Lung microvascular endothelial cell (primary cell): ENCODE measurements around the gene ITGA1. TPM values are rescaled to one million over a fixed set of nuclear protein-coding genes. Genes with fewer than 3 reads are reported as not detected.
"Not testable (repeated sequence)": the region's sequence is repeated elsewhere in the genome, so short reads cannot be mapped to it uniquely, and the experiment has no call there.

Source experiments
- DNase-seq, 2 donors: peaks; one replicate each; pipeline versions ENCODE4 v3.0.0 to v3.0.0-alpha.2; 2010; ENCODE audit warnings: low read depth in 2 of 2
- total RNA-seq: library from RNA; depleted of rRNA; stranded (reverse); fragments of >200 nt; gene quantifications from 2 replicates; pipeline ENCODE4 v1.2.1, GENCODE V29; 2014

ITGA1 gene
- total RNA-seq, 1 donor from 2014 or later, result 43.8 TPM

DNA sequence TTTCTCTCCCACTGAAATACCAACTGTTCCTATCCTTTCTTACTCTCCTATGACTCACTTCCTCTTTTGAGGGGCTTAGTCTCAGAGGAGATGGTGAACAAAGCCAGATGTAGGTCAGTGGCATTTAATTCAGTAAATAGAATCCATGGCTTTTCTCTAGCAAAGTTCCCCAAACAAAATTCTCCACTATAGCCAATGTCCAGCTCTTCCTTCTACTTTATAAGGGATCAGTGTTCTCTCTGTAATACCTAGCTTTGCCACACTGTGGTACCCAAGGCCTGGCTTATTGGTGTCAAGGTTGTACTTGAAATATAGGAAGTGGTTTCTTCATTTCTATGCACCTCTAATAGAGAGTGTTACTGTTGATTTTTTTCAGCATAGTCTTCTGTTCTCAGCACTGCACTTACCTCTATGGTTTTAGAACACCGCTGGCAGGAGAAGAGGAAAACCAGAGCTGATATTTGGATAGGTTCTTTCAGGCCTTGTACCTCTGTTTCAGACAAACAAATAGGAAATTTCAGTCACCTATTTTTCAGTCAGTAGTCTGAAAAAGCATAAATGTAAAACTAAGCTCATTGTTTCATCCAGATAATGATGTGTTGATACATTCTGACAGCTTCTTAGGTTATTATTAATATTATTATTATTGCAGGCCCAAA, 160.8 kb downstream of the ITGA1 start:
- DNase-seq, result peak; percentile 88 to 91

DNA sequence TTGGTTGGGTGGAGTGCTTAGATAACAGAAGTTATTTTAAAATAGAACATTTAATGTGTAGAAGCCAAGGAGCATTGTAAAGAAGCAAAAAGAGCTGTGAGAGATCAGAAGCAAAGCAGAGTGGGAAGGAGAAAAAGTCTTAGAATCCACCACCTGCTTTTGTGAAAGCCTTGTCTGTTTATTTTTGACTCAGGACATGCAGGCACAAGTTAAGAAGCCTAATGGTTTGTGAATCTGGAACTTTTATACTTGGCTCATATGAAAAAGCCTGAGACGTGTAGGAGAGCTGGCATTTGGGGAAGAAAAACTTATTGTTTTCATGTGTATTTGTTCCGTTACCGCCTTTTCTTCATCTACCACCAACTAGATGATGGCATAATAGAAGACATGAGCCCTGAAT, 163.0 kb downstream of the ITGA1 start:
- no peak for DNase-seq

DNA sequence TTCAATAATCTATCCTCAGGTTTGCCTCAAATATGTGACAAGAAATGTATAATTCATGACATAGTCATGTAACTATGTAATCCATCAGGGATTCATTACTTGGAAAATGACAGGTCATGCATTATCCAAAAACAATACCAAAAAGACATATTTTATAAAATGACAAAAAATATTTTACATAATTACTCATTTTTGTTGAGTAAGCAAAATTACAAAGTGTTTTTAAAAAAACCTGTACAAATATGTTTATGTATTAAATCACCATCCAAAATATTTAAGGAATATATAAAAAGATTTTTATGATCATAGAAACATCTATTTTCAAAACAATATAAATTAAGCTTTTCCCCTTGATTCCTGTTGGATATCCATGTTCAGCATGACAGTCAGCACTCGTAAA, 164.8 kb downstream of the ITGA1 start:
- no peak for DNase-seq

DNA sequence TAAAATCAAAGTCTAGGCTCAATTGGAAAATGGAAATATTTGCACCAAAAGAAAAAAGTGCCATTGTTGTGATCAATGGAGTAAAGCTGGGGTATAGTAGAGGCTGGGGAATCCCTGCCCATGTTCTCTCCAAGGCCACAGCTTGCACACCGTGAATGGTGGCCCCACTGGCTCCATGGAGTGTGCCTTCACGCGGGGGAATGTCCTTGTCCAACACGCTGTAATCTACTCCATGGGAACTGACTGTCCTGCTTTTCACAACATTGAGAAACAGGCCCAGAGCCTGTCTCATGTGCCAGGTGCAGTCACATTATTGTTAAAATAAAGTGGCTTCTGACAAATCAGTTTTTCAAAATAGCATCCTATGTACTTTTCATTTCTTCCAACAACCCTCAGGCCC, 168.3 kb downstream of the ITGA1 start:
- DNase-seq, result no peak

DNA sequence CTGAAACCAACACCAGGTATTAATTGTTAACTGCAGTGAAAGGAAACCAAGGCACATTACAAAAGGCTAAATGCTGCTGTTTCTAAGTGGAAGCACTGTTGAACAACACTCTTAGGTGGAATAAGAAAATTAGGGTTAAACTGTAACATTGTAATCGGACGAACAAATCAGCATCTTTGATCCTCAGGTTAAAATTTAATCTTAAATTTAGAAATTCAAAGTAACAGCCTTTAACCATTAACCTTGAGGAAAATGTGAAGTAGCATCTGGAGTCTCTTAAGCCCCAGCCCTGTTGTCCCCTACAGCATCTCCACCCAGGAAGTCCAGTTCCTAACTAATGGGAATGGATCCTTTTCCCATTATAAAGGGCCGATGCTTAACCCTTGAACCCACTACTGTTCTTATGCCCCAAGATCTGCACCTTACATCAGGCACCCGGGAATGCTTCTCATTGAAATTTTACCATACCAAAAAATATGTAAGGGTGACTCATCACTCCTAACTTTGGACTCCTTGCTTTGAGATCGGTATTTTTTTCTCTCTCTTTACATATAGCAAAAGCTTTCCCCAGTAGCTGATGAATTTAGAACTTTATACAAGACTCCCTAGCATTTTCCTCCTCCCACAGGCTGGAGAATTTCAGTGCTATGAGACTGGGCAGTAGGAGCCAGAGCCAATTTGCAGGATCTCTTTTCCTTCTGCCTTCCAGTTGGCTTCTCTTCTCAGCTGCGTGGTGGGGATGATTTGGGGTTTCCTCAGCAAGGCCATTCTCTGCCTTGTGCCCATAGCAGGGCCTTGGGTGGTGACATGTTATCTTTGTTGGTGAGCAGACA, 169.4 kb downstream of the ITGA1 start:
- no peak for DNase-seq

DNA sequence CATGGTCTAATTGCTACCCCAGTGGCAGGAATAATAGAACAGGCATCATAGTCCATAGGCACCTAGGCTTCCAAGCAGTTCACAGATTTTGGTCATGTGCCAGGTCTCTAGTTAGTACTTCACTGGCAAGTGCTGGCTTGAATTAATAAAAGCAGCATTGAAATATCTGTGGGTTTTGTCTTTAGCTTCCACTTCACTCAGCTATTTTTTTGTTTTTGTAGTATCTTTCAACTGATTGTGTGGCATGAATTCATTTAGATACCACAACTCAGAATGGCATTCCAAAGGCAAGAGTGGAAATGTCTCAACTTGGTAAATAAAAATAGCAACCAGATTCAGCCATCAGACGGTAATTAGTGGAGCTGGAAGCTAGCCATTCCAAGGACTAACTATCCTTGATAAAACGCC, 173.6 kb downstream of the ITGA1 start:
- no peak for DNase-seq

DNA sequence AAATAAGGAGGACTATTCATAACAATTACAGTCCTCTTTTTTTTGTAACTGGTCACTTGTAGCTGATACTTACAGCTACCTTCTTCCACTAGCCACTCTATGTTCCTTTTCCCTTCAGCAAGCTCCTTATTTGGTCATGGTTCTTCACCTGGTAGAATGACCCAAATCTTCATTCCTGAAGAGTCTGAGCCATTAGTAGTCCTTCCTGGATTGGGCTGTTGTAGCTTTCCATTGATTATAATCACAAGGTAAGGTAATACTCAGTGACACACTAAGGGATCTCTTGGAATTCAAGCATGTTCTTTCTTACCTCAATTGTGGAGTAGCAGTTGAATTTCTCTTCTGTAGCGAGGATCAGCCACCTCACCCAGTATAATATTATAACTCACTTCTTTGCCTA, 175.9 kb downstream of the ITGA1 start:
- DNase-seq, result no peak

DNA sequence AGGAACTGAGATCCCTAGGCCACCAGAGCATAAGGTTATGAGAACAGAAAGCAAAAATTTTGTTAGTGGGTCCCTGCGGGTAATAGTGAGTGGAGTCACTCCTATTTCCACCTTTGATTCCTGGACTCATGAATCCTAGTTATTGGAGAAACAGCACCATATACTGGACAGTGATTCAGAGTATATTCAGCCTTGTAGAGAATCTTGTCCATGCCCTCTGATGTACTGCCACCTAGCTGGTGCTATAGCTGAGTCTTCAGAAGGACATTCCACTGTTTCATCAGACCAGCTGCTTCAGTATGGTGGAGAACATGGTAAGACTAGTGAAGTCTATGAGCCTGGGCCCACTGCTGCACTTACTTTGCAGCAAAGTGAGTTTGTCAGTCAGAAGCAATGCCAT, 176.4 kb downstream of the ITGA1 start:
- no peak for DNase-seq

DNA sequence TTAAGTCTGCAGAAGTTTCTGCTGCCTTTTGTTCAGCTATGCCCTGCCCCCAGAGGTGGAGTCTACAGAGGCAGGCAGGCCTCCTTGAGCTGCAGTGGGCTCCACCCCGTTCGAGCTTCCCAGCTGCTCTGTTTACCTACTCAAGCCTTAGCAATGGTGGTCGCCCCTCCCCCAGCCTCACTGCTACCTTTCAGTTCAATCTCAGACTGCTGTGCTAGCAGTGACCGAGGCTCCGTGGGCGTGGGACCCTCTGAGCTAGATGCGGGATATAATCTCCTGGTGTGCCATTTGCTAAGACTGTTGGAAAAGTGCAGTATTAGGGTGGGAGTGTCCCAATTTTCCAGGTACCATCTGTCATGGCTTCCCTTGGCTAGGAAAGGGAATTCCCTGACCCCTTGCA, 188.4 kb downstream of the ITGA1 start:
- DNase-seq, result not testable (repeated sequence)

DNA sequence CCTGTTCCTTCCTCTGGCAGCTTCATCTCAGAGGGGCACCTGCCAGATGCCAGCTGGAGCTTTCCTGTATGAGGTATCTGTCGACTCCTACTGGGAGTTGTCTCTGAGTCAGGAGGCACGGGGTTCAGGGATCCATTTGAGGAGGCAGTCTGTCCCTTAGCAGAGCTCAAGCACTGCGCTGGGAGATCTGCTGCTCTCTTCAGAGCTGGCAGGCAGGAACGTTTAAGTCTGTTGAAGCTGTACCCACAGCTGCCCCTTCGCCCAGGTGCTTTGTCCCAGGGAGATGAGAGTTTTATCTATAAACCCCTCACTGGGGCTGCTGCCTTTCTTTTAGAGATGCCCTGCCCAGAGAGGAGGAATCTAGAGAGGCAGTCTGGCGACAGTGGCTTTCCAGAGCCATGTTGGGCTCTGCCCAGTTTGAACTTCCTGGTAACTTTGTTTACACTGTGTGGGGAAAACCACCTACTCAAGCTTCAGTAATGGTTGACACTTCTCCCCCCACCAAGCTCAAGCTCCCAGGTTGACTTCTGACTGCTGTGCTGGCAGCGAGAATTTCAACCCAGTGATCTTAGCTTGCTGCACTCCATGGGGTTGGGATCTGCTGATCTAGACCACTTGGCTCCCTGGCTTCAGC, 189.7 kb downstream of the ITGA1 start:
- DNase-seq, result no peak

DNA sequence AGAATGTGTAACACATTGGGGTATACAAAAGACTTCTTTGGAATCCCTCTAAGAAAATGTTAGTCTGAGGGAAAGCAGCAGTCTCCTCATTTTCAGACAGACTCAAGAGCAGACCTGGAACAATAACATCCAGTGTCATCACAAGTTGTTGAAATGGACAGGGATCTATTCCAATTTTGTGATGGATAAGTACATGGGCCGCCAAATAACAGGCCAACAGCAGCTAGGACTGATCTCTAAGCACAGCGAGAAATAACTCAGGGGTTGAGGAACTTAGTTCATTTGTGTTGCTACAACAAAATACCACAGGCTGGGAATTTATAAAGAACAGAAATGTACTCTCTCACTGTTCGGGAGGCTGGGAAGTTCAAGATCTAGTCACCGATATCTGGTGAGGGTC, 193.8 kb downstream of the ITGA1 start:
- no peak for DNase-seq

DNA sequence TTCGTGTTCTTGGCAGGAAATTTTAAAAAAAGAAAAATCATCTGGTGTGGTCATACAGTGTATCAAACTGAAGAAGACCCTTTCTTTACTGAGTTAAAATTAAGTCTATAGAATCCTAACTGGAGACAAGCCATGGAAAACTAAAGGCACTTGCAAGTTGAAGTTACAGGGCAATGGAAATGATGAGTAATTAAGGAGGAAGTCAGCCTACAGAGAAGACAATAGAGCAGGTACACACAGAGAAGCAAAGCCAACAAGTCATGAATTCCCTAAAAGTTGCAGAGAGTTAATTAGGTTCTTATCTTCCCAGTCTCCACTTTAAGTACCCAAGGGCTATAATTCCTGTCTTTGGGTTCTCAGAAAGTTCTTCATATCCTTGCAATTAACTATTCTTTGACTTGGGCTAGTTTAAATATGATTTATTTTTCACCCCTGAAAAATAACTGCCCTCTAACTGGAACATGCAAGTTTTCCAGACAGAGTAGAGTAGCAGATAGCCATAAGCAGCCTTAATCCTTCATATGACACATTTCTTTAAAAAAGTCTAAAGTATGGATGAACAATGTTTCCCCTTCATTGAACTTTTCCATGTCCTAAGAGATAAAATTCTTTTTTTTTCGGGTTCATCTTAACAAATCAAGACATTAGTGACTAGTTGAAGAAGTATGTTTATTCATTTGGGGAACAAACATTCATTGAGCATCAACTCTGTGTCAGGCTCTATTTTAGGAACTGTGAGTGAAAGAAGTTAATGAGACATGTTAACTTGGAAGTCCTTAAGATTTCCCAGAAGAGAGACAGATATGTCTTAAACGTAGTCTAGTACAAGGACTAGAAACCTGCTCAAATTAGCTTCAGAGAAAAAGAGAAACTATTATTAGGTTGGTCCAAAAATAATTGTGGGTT, 196.3 kb downstream of the ITGA1 start:
- DNase-seq, result peak; percentile 38 to 84

DNA sequence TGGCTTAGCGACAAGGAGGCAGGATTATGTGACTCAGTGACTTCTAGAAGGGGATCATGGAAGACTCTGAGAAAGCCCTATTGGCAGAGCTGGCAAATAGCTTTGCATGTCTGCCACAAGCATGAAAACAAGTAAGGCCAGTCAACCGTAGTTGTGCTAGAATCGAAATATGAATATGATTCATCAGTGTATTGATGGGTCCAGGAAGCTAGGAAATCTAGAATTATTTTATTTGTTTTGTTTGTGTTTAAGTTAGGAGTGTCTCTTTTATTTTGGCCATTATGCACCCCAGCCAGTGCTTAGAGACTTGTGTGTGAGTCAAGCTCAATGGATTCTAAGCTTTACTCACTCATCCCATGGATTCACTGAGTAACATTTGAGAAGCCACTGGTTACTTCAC, 197.6 kb downstream of the ITGA1 start:
- peak in 1 of 2 donors; percentile 36 for DNase-seq

DNA sequence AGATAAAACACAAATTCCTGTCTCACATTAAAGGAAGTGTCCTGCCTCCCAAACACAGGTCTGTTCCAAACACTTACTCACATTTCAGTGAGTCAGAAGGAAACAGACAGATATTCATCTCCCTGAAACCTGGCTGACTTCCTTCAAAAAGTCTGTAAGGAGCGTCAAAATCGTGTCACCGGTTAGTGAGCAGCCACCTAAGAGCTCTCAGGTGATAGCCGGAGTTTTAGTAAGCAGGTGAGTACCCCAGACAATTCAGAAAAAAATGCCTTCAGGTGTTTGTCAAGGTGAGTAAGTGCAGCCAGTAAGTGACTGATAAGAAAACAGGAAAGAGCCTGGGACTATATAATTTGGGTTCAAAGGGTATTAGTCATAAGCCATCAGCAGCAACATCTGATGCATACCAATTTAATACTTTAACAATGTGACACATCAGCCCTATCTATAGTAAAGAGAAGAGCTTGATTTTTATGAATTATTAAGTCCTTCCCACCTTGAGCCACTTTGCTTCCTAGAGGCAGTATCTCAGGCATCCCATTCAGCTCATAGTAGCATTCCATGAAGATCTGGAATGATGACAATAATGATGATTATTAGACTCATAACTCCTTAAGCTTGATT, 200.1 kb downstream of the ITGA1 start:
- DNase-seq, result peak; percentile 11 to 91

DNA sequence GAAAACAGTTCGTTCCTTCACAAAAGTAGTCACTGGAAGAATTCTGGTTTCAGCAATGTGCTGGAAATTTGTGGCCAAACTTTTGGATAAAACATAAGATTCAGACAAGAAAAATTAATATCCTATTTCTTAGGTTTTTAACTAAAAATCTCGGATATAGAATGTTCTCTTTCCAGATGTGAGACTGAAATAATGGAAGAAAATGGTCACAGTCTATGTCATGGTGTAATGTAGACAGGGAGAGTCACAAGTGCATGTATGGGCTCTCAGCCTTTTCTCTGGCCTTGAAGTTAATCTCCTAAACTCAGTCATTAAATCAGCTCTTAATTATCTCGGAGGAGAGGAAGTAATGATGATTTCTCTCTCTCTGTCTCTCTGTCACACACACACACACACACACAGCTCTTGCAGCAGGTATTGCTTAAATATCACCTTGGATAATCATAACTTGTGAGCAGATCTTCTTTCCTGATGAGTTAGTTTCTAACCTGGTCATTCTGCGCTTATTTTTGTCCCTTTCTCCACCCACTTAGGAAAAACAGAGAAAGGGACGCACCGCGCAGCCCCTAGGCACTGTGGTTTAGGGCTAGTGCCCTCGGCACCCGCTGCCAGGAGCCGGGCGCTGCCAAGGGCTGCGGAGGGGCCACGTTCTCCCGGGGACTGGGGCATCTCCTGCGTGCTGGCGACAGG, 200.8 kb downstream of the ITGA1 start:
- DNase-seq, result peak; percentile 18 to 20

DNA sequence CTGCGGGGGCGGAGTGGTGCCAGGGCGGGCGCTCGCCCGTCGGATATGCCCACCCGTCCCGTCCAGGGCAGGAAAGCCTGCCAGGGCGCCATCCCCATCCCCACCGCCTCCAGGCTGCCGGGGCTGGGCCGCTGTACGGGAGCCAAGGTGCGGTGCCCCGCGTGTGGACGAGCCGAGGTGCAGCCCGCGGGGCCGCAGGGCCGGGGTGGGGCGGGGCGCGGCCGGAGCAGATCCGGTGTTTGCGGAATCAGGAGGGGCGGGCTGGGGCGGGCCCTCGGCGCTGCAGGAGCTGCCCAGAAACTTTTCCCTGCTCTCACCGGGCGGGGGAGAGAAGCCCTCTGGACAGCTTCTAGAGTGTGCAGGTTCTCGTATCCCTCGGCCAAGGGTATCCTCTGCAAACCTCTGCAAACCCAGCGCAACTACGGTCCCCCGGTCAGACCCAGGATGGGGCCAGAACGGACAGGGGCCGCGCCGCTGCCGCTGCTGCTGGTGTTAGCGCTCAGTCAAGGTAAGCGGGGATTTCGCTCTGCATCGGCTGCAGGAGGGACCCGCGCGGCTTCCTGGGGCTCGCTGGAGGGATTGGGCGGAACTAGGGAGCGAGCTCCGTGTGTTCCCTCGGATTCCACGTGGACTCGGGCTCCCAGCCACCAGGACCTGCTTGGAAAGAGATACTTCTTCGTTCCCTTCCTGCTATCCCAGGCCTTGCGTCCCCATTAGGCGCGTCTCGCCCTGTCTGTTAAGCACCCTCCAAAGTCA, 201.5 kb downstream of the ITGA1 start, which contains the start of gene ITGA2:
Gene ITGA2, plus strand, starts transcription at position 328 of the 756 bp plus-strand sequence. Its CDS starts 117 bp downstream, at position 445.
- peak; percentile 59 to 64 for DNase-seq

DNA sequence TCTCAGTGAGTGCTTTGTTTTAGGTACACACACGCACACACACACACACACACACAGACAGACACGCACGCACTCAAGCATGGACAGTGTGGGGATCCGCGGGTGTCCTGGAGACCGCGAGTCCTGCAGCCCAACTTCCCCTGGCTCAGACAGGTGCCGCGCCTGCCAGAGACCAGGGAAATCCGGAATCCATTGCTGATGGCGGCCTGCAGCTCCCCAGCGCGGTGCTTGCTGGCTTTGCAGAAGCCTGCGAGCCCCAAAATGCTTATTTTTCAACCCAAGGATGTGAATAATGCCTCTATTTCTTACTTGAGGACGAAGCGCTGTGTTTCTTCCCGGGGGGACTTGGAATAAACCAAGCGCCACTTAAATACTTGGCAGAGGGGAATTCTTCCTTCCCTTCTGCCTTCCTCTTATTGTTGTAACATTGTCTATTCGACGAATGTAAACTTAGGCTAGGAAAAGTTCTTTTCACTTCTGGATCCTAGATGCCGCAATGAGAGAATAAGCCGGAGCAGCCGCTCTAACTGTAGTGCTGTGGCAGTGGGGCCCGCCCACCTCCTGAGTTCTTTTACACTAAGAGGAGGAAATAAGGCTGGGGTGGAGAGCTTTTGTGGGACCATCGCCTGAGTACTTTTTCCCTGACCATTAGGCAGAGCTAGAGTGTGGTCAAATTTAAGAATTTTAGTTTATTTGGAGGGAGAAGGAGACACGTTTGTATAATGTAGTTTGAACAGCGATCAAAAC, 202.2 kb downstream of the ITGA1 start:
- peak; percentile 76 to 81 for DNase-seq

DNA sequence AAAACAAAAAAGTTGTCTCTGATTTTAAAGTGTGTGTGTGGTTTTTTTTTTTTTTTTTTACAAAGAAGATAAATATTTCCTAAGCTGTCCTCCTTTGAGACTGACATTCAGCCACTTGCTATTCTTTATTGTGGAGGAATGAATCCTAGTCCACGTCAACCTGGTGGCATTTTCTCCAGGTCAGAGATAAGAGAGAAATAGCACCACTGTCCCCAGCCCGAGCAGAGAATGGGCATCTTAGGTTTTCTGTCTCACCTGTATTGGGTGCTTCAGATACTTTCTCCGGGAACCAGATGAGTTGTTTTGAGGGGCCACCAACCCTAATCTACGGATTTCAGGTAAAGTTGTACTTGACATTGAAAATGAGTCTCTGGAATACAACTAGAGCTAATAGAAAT, 202.8 kb downstream of the ITGA1 start:
- DNase-seq, result no peak

DNA sequence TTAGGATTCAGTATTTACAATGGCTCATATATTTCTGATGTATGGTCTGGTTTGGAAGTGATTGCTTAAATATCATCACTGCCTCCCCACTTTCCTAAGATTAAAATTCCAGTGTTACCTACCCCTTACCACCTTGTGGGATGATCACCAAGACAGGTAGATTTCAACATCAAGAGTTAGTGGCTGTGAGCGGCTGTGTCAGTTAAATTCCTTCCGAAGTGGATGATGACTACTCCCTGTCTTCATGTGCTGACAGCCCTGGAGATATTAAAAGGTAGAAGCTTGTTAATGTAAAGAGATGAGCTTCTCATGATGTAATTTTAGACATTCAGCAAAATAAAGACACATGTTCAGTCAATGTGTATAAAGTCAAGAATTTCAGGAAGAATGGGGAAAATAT, 205.7 kb downstream of the ITGA1 start:
- DNase-seq, result no peak
